ENCODE results near the gene FOXM1. TPM values are rescaled to one million over a fixed set of nuclear protein-coding genes. Genes with fewer than 3 reads are reported as not detected.
A peak's percentile ranks its signal among the peaks of the same experiment; 100 is the strongest.

FOXM1 gene
- total and polyA plus RNA-seq, 2 of the 13 experiments (the other 11 are each of a cell fraction or from before 2014, with no cell fraction given): 17.1 to 25.9 TPM

DNA sequence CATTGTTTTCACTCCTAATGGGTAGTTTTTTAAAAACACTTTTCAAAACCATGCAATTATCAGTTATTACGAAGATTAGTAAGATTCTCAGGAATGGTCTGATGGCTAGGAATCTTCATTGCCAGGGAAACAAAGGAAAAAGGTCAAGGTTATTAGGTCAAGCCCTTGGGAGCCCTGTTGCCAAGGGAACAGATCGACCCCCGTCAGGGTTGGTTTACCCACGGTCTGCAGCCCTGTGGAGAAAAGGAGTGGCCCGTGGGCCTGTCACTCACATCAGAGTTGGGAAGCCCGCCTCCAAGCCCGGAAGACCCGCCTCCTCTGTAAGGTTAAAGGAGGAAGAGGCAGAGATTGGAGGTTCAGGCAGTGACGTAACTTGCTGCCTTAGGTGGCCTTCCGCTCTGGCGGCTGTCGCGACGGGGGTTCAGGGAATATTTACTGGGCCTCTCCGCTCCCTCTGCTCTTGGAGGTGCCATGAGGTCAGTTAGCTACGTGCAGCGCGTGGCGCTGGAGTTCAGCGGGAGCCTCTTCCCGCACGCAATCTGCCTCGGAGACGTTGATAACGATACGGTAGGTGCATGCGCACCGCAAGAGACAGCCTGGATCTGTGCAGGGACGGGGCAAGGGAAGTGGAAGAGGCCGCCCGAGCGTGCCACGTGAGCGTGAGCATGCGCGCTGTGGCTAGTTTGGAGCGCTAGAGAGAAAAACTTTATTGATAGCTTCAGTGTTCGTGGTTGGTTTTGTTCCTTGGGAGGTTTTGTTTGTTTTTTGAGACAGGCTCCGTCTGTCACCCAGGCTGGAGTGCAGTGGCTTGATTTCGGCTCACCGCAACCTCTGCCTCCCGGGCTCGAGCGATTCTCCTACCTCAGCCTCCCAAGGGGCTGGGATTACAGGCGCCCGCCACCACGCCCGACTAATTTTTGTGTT, 64.4 kb downstream of the FOXM1 start, which contains the start of gene ITFG2 (continued):
- TF ChIP-seq, protein P1, sequence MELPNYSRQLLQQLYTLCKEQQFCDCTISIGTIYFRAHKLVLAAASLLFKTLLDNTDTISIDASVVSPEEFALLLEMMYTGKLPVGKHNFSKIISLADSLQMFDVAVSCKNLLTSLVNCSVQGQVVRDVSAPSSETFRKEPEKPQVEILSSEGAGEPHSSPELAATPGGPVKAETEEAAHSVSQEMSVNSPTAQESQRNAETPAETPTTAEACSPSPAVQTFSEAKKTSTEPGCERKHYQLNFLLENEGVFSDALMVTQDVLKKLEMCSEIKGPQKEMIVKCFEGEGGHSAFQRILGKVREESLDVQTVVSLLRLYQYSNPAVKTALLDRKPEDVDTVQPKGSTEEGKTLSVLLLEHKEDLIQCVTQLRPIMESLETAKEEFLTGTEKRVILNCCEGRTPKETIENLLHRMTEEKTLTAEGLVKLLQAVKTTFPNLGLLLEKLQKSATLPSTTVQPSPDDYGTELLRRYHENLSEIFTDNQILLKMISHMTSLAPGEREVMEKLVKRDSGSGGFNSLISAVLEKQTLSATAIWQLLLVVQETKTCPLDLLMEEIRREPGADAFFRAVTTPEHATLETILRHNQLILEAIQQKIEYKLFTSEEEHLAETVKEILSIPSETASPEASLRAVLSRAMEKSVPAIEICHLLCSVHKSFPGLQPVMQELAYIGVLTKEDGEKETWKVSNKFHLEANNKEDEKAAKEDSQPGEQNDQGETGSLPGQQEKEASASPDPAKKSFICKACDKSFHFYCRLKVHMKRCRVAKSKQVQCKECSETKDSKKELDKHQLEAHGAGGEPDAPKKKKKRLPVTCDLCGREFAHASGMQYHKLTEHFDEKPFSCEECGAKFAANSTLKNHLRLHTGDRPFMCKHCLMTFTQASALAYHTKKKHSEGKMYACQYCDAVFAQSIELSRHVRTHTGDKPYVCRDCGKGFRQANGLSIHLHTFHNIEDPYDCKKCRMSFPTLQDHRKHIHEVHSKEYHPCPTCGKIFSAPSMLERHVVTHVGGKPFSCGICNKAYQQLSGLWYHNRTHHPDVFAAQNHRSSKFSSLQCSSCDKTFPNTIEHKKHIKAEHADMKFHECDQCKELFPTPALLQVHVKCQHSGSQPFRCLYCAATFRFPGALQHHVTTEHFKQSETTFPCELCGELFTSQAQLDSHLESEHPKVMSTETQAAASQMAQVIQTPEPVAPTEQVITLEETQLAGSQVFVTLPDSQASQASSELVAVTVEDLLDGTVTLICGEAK (IDR thresholded peaks at IDR 0.05): peak; percentile 100
- TF ChIP-seq, protein P1 (CRISPR knock-in tag; IDR thresholded peaks at IDR 0.05): peak; percentile 100
- TF ChIP-seq SP140L (CRISPR knock-in tag; IDR thresholded peaks at IDR 0.05; ENCODE audit: borderline replicate concordance): no peak
- TF ChIP-seq, protein P2, sequence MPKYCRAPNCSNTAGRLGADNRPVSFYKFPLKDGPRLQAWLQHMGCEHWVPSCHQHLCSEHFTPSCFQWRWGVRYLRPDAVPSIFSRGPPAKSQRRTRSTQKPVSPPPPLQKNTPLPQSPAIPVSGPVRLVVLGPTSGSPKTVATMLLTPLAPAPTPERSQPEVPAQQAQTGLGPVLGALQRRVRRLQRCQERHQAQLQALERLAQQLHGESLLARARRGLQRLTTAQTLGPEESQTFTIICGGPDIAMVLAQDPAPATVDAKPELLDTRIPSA (CRISPR knock-in tag; IDR thresholded peaks at IDR 0.05; ENCODE audit: borderline replicate concordance): no peak
- TF ChIP-seq, protein P3, sequence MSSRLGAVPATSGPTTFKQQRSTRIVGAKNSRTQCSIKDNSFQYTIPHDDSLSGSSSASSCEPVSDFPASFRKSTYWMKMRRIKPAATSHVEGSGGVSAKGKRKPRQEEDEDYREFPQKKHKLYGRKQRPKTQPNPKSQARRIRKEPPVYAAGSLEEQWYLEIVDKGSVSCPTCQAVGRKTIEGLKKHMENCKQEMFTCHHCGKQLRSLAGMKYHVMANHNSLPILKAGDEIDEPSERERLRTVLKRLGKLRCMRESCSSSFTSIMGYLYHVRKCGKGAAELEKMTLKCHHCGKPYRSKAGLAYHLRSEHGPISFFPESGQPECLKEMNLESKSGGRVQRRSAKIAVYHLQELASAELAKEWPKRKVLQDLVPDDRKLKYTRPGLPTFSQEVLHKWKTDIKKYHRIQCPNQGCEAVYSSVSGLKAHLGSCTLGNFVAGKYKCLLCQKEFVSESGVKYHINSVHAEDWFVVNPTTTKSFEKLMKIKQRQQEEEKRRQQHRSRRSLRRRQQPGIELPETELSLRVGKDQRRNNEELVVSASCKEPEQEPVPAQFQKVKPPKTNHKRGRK (CRISPR knock-in tag; IDR thresholded peaks at IDR 0.05): no peak
- TF ChIP-seq MIER2 (CRISPR knock-in tag; IDR thresholded peaks at IDR 0.05): no peak
- TF ChIP-seq PHF8 (CRISPR knock-in tag; IDR thresholded peaks at IDR 0.05): peak; percentile 100
- TF ChIP-seq, protein P4, sequence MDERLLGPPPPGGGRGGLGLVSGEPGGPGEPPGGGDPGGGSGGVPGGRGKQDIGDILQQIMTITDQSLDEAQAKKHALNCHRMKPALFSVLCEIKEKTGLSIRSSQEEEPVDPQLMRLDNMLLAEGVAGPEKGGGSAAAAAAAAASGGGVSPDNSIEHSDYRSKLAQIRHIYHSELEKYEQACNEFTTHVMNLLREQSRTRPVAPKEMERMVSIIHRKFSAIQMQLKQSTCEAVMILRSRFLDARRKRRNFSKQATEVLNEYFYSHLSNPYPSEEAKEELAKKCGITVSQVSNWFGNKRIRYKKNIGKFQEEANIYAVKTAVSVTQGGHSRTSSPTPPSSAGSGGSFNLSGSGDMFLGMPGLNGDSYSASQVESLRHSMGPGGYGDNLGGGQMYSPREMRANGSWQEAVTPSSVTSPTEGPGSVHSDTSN (CRISPR knock-in tag; IDR thresholded peaks at IDR 0.05): peak; percentile 98
- TF ChIP-seq ATRX (CRISPR knock-in tag; IDR thresholded peaks at IDR 0.05; ENCODE audit: borderline replicate concordance): no peak; the same call in 1 of the 2 replicates
- TF ChIP-seq ZMYM3 (CRISPR knock-in tag; IDR thresholded peaks at IDR 0.05): peak; percentile 76
- TF ChIP-seq ZNF329 (CRISPR knock-in tag; IDR thresholded peaks at IDR 0.05; ENCODE audit: low read depth): 0 out of 2 replicates have a peak, but pooled peaks have one; percentile 48
- TF ChIP-seq ZNF501 (CRISPR knock-in tag; IDR thresholded peaks at IDR 0.05): peak; percentile 94
- 0 out of 2 replicates have a peak, but pooled peaks have one; percentile 54 for TF ChIP-seq ZNF569 (CRISPR knock-in tag; IDR thresholded peaks at IDR 0.05; ENCODE audit: borderline replicate concordance)
- no peak for TF ChIP-seq FLYWCH1 (CRISPR knock-in tag; IDR thresholded peaks at IDR 0.05)
- TF ChIP-seq PHF20 (CRISPR knock-in tag; IDR thresholded peaks at IDR 0.05): peak; percentile 98
- TF ChIP-seq TCF12 (IDR thresholded peaks at IDR 0.05): no peak
- no peak; the same call in 1 of the 2 replicates for TF ChIP-seq TCF12 (CRISPR knock-in tag; IDR thresholded peaks at IDR 0.05)
